Measurements from ENCODE around the gene DUSP23.

DNA sequence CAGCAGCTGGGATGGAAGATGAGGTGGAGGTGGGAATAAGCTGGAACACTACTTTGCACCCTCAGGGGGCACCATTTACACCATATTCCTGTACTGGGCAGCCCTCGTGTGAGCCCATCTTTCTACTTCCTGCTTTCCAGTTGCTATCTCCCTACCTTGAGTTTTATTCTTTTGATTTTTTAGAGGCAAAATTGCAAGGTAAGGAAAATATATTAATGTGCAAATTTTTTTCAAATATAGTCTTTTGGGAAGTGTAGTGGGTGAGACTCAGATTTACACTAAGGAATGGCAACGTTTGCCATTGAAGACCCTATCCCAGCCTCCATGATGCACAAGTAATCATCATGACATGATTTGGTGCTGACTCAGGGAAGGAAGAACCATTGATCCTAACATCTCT lies 31.1 kb upstream of the DUSP23 start:
- TF ChIP-seq ZNF263 (CRISPR knock-in tag; IDR thresholded peaks at IDR 0.05; ENCODE audit: low read depth) (no peak), TEAD4 (CRISPR knock-in tag; IDR thresholded peaks at IDR 0.05) (no peak), CTCF (IDR thresholded peaks at IDR 0.05) (no peak), MAX (CRISPR knock-in tag; IDR thresholded peaks at IDR 0.05) (no peak), ATF2 (CRISPR knock-in tag; IDR thresholded peaks at IDR 0.05; ENCODE audit: borderline replicate concordance, low read depth) (no peak), SP1 (CRISPR knock-in tag; conservative IDR thresholded peaks at IDR 0.05) (no peak), CREB1 (CRISPR knock-in tag; IDR thresholded peaks at IDR 0.05) (no peak), ZNF138 (CRISPR knock-in tag; conservative IDR thresholded peaks at IDR 0.05) (no peak), NFE2L1 (CRISPR knock-in tag; IDR thresholded peaks at IDR 0.05) (no peak), FOXK1 (CRISPR knock-in tag; IDR thresholded peaks at IDR 0.05) (no peak), NR3C1 (CRISPR knock-in tag; conservative IDR thresholded peaks at IDR 0.05; ENCODE audit: low read depth) (no peak)
- TF ChIP-seq, protein P1, sequence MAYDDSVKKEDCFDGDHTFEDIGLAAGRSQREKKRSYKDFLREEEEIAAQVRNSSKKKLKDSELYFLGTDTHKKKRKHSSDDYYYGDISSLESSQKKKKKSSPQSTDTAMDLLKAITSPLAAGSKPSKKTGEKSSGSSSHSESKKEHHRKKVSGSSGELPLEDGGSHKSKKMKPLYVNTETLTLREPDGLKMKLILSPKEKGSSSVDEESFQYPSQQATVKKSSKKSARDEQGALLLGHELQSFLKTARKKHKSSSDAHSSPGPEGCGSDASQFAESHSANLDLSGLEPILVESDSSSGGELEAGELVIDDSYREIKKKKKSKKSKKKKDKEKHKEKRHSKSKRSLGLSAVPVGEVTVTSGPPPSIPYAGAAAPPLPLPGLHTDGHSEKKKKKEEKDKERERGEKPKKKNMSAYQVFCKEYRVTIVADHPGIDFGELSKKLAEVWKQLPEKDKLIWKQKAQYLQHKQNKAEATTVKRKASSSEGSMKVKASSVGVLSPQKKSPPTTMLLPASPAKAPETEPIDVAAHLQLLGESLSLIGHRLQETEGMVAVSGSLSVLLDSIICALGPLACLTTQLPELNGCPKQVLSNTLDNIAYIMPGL (CRISPR knock-in tag; IDR thresholded peaks at IDR 0.05), result no peak
- TF ChIP-seq, protein P2, sequence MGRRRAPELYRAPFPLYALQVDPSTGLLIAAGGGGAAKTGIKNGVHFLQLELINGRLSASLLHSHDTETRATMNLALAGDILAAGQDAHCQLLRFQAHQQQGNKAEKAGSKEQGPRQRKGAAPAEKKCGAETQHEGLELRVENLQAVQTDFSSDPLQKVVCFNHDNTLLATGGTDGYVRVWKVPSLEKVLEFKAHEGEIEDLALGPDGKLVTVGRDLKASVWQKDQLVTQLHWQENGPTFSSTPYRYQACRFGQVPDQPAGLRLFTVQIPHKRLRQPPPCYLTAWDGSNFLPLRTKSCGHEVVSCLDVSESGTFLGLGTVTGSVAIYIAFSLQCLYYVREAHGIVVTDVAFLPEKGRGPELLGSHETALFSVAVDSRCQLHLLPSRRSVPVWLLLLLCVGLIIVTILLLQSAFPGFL (CRISPR knock-in tag; IDR thresholded peaks at IDR 0.05; ENCODE audit: borderline replicate concordance), result no peak

Measured in WTC11 (cell line).